Adrenal gland (tissue), 12 donors: ENCODE data around the gene HBG1. TPM values are rescaled to one million over a fixed set of nuclear protein-coding genes. Genes with fewer than 3 reads are reported as not detected.

Experiments
- DNase-seq, 7 donors: peaks; one replicate each; pipeline ENCODE4 v3.0.0-alpha.2; 2019 to 2020
- H3K27ac ChIP-seq, 5 donors: fragments of 200-600 bp; sonication (generic) in 4 of 5; 1 replicate in 3 of 5; 2 replicates in 2 of 5; pipeline versions ENCODE4 v1.5.1 to v1.8.0; 2016 to 2020; ENCODE audit warnings: mild to moderate bottlenecking in 1 of 5
- H3K27me3 ChIP-seq: fragments of 200-600 bp; 2 replicates; pipeline ENCODE4 v1.8.0; 2021
- H3K36me3 ChIP-seq, 2 donors: fragments of 200-600 bp; replicated peaks in 1 of 2; 1 replicate in 1 of 2; 2 replicates in 1 of 2; pipeline versions ENCODE4 v1.5.1 to v1.8.0; 2018 to 2022
- H3K4me1 ChIP-seq, 2 donors: fragments of 200-600 bp; replicated peaks in 1 of 2; 1 replicate in 1 of 2; 2 replicates in 1 of 2; pipeline versions ENCODE4 v1.5.1 to v1.8.0; 2018 to 2021
- H3K4me3 ChIP-seq, 4 donors: fragments of 200-600 bp; sonication (generic) in 3 of 4; one replicate each; pipeline ENCODE4 v1.5.1; 2016 to 2018
- H3K9me3 ChIP-seq, 3 donors: fragments of 200-600 bp; sonication (generic) in 1 of 3; replicated peaks in 1 of 3; 1 replicate in 2 of 3; 2 replicates in 1 of 3; pipeline versions ENCODE4 v1.5.1 to v1.8.0; 2016 to 2021
- POLR2A ChIP-seq, 2 donors: fragments of 450-650 bp; IDR thresholded peaks; one replicate each; pipeline ENCODE4 v1.6.1; 2017; ENCODE audit warnings: antibody characterized with exemption in 2 of 2, mild to moderate bottlenecking in 2 of 2, moderate library complexity in 1 of 2
- WGBS, 4 donors: extraction: QIAGEN DNeasy Blood & Tissue Kit in 2 of 4; methylation state at CpG; one replicate each; pipeline versions ENCODE4 v1.1.5 to v1.1.7; 2013 to 2017; 5-methylcytosine and 5-hydroxymethylcytosine counted together
- intact Hi-C, 2 donors: fragments of 100-400 bp; cut with DNase I; formaldehyde crosslinking; loops; one replicate each; pipeline versions ENCODE4 v1.14.1 to v1.15.0; 2022 to 2023
- polyA plus RNA-seq, 3 donors: library from polyadenylated mRNA; stranded (reverse); fragments of 200-250 nt in 2 of 3; fragments of 350-450 nt in 1 of 3; fragmentation: Illumina TruSeq in 1 of 3; extraction: RNeasy Lipid Tissue Mini Kit (QIAGEN cat#74804) in 1 of 3; gene quantifications; one replicate each; pipeline ENCODE4 v1.2.3, GENCODE V29; 2013 to 2014
- total RNA-seq, 9 donors: library from RNA; depleted of rRNA in 4 of 9; stranded (reverse); fragments of >200 nt in 4 of 9; fragments of 120-200 nt in 1 of 9; fragmentation: NEBNext Ultra II Directional in 1 of 9; extraction: Animal tissue kit (Norgen Biotek cat#: 25700) in 1 of 9; gene quantifications; one replicate each; pipeline versions ENCODE4 v1.1.0 to v1.2.4, GENCODE V29; 2013 to 2023
- TF ChIP-seq, protein P1 (sequence below), 6 experiments: fragments of 450-650 bp in 4 of 6; fragments of 200-600 bp in 2 of 6; sonication (generic) in 1 of 6; IDR thresholded peaks; 1 replicate in 5 of 6; 2 replicates in 1 of 6; pipeline versions ENCODE4 v1.5.1 to v1.8.0; 2016 to 2021; ENCODE audit warnings: antibody characterized with exemption in 6 of 6, mild to moderate bottlenecking in 2 of 6, moderate library complexity in 1 of 6
- donor health status: healthy with polysubstance abuse.
- donor health status: Bipolar disorder and iron deficiency.
- donor health status: DM: yes; HTN: yes; CAD: no.
- donor health status: DM: no; HTN: no; CAD: no.
- donor health status: DM: no; HTN: no; CAD: no.
- donor health status: DM: yes; HTN: yes; CAD: no.

Gene HBG1
- total and polyA plus RNA-seq, 12 donors = 3.6 to 22.7 (median 3.8) TPM; not detected in 9

GRCh38 chr11:5269715-5270147 lies 20.1 kb upstream of the HBG1 start, which contains the start of gene HBE1:
TSS of gene HBE1 (minus strand) at chr11:5269945. CDS start at chr11:5269890, 55 bp downstream.
- H3K4me1 ChIP-seq = no peaks in the 10 kb centered on the region
- TF ChIP-seq POLR2A (IDR thresholded peaks at IDR 0.05) = no peak
- TF ChIP-seq, protein P1, sequence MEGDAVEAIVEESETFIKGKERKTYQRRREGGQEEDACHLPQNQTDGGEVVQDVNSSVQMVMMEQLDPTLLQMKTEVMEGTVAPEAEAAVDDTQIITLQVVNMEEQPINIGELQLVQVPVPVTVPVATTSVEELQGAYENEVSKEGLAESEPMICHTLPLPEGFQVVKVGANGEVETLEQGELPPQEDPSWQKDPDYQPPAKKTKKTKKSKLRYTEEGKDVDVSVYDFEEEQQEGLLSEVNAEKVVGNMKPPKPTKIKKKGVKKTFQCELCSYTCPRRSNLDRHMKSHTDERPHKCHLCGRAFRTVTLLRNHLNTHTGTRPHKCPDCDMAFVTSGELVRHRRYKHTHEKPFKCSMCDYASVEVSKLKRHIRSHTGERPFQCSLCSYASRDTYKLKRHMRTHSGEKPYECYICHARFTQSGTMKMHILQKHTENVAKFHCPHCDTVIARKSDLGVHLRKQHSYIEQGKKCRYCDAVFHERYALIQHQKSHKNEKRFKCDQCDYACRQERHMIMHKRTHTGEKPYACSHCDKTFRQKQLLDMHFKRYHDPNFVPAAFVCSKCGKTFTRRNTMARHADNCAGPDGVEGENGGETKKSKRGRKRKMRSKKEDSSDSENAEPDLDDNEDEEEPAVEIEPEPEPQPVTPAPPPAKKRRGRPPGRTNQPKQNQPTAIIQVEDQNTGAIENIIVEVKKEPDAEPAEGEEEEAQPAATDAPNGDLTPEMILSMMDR (IDR thresholded peaks at IDR 0.05) = no peak
- H3K9me3 ChIP-seq = no peaks in the 10 kb centered on the region
- H3K4me3 ChIP-seq = no peak within 1 kb of the TSS
- intact Hi-C loops = no loop called here
- no peak for DNase-seq
- no peaks in the 10 kb centered on the region for H3K27me3 ChIP-seq
- 36 to 48% (median 44%) methylated on average over 4 of the region's 4 CpGs for WGBS, 4 donors
- no peaks in the 10 kb centered on the region for H3K36me3 ChIP-seq
- H3K27ac ChIP-seq = no peak within 1 kb of the TSS

DNA sequence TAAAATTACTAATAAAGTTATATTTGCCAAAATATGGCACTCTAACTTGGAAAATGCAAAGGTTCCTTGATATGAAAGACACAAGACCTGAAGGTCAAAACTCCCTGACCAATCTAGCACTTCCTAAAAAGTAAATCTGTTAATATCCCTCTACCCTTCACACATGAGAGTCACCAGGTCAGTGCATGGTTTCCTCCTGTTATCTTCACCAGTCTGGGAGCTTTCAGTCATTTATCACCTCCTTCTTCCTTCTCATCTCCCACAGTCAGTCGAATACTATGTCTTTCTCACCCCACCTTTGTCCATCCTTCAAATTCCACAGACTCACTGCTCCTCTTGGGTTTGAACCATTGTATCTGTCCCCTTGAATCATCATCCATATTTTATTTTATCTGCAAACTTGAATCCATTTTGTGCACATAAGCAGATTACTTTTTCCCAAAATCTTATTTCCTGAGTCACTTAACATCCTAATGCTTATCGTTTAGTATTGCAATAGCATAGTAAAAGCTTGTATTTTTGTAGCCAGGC lies 17.4 kb upstream of the HBG1 start:
- WGBS, 4 donors = 66 to 77% (median 74%) methylated on average over 2 of the region's 2 CpGs
- intact Hi-C loops = no loop called here

GRCh38 chr11:5266609-5267008 lies 17.0 kb upstream of the HBG1 start:
- DNase-seq = no peak
- Histone ChIP-seq H3K4me1 (no peaks in the 10 kb centered on the region), H3K36me3 (no peaks in the 10 kb centered on the region), H3K27me3 (no peaks in the 10 kb centered on the region), H3K9me3 (no peaks in the 10 kb centered on the region), H3K27ac (no peak overlapping the region), H3K4me3 (no peak overlapping the region)
- TF ChIP-seq, protein P1 (IDR thresholded peaks at IDR 0.05) = no peak
- TF ChIP-seq POLR2A (IDR thresholded peaks at IDR 0.05) = no peak
- intact Hi-C loops = no loop called here

More for the DNA sequence above, 17.4 kb upstream of the HBG1 start:
- Histone ChIP-seq H3K36me3 (no peaks in the 10 kb centered on the region), H3K27ac (no peak overlapping the region), H3K27me3 (no peaks in the 10 kb centered on the region), H3K9me3 (no peaks in the 10 kb centered on the region), H3K4me1 (no peaks in the 10 kb centered on the region), H3K4me3 (no peak overlapping the region)
- DNase-seq = no peak
- TF ChIP-seq, protein P1 (IDR thresholded peaks at IDR 0.05) = no peak
- TF ChIP-seq POLR2A (IDR thresholded peaks at IDR 0.05) = no peak

DNA sequence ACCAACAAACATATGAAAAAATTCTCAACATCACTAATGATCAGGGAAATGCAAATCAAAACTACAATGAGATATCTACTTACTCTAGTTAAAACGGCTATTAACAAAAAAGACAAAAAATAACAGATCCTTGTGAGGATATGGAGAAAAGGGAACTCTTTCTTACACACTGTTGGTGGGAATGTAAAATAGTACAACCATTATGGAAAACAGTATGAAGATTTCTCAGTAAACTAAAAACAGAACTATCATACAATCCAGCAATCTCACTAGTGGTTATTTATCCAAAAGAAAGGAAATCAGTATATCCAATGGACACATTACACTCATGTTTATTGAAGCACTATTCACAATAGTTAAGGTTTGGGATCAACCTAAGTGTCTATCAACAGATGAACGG lies 16.2 kb upstream of the HBG1 start:
- Histone ChIP-seq H3K36me3 (no peaks in the 10 kb centered on the region), H3K4me3 (no peak overlapping the region), H3K4me1 (no peaks in the 10 kb centered on the region), H3K27ac (no peak overlapping the region), H3K9me3 (no peaks in the 10 kb centered on the region), H3K27me3 (no peaks in the 10 kb centered on the region)
- TF ChIP-seq, protein P1 (IDR thresholded peaks at IDR 0.05) = no peak
- no peak for TF ChIP-seq POLR2A (IDR thresholded peaks at IDR 0.05)
- 38 to 58% (median 46%) methylated on average over 2 of the region's 2 CpGs for WGBS, 4 donors
- intact Hi-C loops = no loop called here
- DNase-seq = no peak
